ENCODE data around the gene COL26A1.

The COL26A1 gene

GRCh38 chr7:101367676-101368075 lies 5.0 kb downstream of the COL26A1 start:
- TF ChIP-seq CTCF (IDR thresholded peaks at IDR 0.05; ENCODE audit: insufficient read depth, low read length, poor library complexity, severe bottlenecking) = no peak
- Histone ChIP-seq H3K27me3 (replicated peaks; ENCODE audit: control insufficient read depth, insufficient read depth, low read length) (no peaks in the 10 kb centered on the region; the same call in 1 of the 2 replicates), H3K36me3 (ENCODE audit: control insufficient read depth, insufficient read depth, low read length) (no peaks in the 10 kb centered on the region), H3K4me3 (replicated peaks; ENCODE audit: low read depth, low read length) (no peak overlapping the region)
- DNase-seq (ENCODE audit: extremely low read depth, insufficient read length) = no peak

- TF ChIP-seq CTCF (IDR thresholded peaks at IDR 0.05; ENCODE audit: insufficient read depth, low read length, poor library complexity, severe bottlenecking) = no peak
- Histone ChIP-seq H3K27me3 (replicated peaks; ENCODE audit: control insufficient read depth, insufficient read depth, low read length) (no peaks in the 10 kb centered on the region; the same call in 1 of the 2 replicates), H3K4me3 (replicated peaks; ENCODE audit: low read depth, low read length) (no peak overlapping the region), H3K36me3 (ENCODE audit: control insufficient read depth, insufficient read depth, low read length) (no peaks in the 10 kb centered on the region)
- DNase-seq (ENCODE audit: extremely low read depth, insufficient read length) = no peak
Observed at GRCh38 chr7:101368422-101369165, 5.9 kb downstream of the COL26A1 start.

GRCh38 chr7:101370836-101371235 lies 8.2 kb downstream of the COL26A1 start:
- H3K27me3 ChIP-seq (replicated peaks; ENCODE audit: control insufficient read depth, insufficient read depth, low read length) = no peaks in the 10 kb centered on the region
- no peak overlapping the region for H3K4me3 ChIP-seq (replicated peaks; ENCODE audit: low read depth, low read length)
- no peak for TF ChIP-seq CTCF (IDR thresholded peaks at IDR 0.05; ENCODE audit: insufficient read depth, low read length, poor library complexity, severe bottlenecking)
- no peaks in the 10 kb centered on the region for H3K36me3 ChIP-seq (ENCODE audit: control insufficient read depth, insufficient read depth, low read length)
- DNase-seq (ENCODE audit: extremely low read depth, insufficient read length) = no peak

GRCh38 chr7:101373812-101374614 lies 11.3 kb downstream of the COL26A1 start:
- Histone ChIP-seq H3K27me3 (replicated peaks; ENCODE audit: control insufficient read depth, insufficient read depth, low read length) (no peaks in the 10 kb centered on the region), H3K4me3 (replicated peaks; ENCODE audit: low read depth, low read length) (no peak overlapping the region), H3K36me3 (ENCODE audit: control insufficient read depth, insufficient read depth, low read length) (no peaks in the 10 kb centered on the region)
- no peak for DNase-seq (ENCODE audit: extremely low read depth, insufficient read length)
- TF ChIP-seq CTCF (IDR thresholded peaks at IDR 0.05; ENCODE audit: insufficient read depth, low read length, poor library complexity, severe bottlenecking) = no peak

GRCh38 chr7:101374990-101375389 lies 12.3 kb downstream of the COL26A1 start:
- Histone ChIP-seq H3K27me3 (replicated peaks; ENCODE audit: control insufficient read depth, insufficient read depth, low read length) (no peaks in the 10 kb centered on the region), H3K36me3 (ENCODE audit: control insufficient read depth, insufficient read depth, low read length) (no peaks in the 10 kb centered on the region), H3K4me3 (replicated peaks; ENCODE audit: low read depth, low read length) (no peak overlapping the region)
- no peak for TF ChIP-seq CTCF (IDR thresholded peaks at IDR 0.05; ENCODE audit: insufficient read depth, low read length, poor library complexity, severe bottlenecking)
- no peak for DNase-seq (ENCODE audit: extremely low read depth, insufficient read length)
